HG03196 (cell line): Measurements from ENCODE around the gene ESPNL.
"Not testable (repeated sequence)": the region's sequence is repeated elsewhere in the genome, so short reads cannot be mapped to it uniquely, and the experiment has no call there.

Experiments used
- ATAC-seq: cut with Tn5 transposase; IDR thresholded peaks from one replicate; pipeline ENCODE4 v1.9.1; 2021; ENCODE audit not compliant: unreplicated experiment

The ESPNL gene

DNA sequence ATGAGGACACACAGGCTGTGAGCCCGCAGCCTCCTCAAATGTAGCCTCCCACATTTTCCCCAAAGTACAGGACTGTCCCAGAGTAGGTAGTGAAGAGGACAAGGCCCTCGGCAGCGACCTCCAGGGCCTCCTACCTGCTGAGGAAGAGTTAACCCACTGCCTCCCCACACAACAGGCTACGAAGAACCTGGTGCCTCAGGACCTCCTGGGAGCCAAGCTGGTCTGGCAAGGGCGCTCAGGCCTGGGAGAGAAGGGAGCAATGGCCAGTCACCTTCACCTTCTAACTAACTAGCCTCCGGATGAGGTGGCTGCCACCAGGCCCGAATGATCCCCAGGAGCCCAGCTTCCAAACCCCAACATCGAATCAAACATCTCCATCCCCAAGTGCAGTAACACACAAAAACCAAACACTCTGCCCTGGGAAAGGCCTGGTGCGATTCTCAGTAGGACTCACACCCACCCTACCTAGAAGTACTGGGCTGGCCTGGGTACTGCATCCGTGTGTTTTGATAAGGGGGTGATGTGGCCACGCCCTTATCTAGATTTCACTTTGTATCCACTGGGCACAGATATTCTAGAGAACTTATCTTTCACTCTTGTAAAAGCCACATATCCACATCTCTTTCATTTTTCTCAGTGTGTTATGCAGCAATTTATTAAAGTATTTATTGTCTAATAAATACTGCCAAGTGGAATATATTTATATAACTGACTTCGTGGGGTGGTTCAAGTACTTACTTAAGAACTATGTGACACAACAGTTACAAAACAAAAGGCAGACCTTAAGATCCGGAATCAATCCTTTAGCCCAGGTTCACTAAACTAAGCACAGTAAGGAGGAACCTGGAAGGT lies 68.3 kb downstream of the ESPNL start:
- ATAC-seq: no peak

DNA sequence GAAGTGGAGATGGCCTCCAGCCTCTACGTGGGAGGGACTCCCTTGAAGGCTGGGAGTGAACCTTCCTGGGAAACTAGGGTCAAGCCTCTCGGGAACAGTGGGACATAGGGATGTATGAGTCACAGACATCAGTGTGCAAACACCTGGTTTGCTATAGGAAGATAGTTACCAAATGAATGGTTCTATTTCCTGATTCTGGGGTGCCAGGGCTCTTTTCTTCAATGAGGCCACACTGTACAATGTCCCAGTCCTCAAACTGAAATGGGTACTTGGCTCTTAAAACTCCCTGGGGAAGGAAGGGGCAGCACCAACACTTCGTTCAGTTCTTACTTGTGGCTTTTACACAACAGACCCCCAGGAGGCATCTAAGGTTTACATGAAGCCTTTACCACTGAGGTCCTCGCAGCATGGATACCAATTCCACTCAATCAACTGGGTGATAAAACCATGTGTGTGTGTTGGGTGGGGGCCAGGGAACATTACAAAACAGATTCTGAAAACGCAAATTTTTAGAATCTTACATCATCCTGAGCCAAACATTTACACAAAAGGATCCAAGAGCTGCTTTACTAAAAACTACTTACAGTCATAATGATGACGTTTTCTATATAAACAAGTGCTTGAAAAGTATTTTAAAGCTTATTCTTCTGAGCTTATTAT lies 69.0 kb downstream of the ESPNL start:
- ATAC-seq: no peak

DNA sequence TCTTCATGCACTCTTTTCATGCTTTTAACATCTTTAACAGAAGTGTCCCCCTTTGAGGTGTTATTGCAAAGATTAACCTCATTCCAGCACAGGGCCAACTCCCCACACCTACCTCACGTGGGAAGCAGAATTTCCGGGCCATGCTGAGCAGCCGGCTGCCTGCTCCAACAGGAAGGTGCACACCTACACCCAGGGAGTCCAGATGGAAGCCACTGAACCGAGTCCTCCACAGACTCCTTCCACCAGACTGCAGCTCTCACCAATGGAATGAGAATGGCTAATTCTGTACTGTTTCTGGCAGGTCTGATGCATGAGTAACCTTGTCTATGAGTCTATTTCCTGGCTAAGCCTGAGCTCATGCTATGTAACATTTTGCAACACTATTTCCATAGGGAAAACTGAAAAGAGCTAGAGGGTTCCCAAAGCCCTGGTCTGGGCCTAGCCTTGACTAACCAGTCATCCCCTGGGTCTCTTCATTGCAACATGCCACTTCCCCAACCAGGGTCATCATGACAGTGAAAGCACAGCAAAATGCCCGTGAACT lies 69.6 kb downstream of the ESPNL start:
- ATAC-seq: no peak

DNA sequence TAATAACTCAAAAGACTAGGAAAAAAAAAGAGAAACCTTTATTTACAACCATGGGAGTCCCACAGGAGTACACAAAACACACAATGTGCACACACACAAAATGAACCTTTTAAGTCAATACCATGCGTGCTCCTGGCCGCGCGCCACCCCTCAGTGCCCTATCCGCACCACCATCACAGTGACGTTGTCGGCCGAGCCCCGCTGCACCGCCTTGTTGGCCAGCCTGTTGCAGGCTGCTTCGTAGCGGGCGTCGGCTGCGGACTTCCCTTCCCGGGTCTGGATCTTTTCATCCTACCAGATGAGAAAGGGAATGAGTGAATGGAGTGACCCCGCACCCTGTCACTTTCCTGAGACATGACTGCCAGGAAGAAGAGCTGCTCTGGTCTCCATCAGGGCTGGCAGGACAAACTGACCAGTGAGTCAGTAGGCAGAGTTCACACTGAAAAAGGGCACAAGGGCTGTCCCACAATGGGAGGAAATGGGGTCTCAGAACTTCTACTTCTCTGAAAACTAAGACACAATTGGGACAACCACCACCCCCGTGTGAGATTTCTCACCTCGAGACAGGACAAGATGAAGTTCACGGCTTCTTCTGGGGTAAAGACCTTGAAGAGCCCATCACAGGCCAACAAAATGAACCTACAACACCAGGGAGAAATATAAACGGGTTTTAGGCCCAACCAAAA lies 70.4 kb downstream of the ESPNL start:
- no peak for ATAC-seq

DNA sequence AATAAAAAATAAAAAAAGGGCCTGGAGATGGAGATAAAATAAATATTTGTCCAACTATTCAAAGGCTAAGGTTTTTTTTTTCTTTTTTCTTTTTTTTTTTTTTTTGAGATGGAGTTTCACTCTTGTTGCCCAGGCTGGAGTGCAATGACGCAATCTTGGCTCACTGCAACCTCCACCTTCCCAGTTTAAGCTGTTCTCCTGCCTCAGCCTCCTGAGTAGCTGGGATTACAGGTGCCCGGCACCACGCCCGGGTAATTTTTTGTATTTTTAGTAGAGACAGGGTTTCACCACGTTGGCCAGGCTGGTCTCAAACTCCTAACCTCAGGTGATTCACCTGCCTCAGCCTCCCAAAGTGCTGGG lies 70.9 kb downstream of the ESPNL start:
- ATAC-seq: not testable (repeated sequence)

DNA sequence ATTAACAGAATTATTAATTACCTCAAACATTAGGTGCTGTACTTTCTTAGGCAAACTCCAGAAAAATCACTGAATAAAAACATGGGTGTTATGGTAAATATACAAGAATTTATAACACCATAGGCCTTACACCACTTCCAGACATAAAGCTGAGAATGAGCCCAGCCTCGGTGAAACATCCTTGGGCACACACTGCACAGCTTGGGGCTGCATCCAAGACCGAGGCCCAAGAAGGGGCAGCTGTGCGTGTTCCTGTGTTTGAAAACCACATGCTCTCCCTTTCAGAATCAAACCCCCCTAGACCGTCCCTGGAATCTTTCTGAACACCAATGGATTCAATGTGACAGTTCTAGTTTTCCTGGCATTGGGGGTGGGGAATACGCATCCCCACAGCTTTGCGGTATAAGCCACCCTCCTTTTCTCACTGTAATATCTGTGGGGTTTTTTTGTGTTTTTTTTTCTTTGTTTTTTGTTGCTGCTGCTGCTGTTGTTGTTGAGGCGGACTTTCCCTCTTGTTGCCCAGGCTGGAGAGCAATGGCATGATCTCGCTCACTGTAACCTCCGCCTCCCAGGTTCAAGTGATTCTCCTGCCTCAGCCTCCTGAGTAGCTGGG lies 71.5 kb downstream of the ESPNL start:
- no peak for ATAC-seq

DNA sequence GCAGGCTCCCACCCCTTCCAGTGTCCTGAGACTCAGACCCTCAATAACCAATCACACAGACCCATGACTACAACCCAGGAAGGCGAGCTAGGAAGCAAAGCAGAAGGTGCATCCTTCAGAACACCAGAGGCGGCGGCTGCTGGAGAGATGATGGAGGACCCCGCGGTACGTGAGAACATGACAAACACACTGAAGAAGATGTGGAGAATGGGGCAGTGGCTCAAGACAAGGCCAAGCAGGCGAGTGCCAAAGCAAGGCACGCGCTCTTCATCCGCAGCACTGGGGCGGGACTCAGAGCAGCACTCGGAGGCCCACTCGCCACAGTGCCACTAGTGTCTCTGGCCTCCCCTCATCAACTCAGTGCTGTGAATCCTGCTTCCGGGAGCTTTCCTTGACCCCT lies 72.3 kb downstream of the ESPNL start:
- ATAC-seq: no peak

DNA sequence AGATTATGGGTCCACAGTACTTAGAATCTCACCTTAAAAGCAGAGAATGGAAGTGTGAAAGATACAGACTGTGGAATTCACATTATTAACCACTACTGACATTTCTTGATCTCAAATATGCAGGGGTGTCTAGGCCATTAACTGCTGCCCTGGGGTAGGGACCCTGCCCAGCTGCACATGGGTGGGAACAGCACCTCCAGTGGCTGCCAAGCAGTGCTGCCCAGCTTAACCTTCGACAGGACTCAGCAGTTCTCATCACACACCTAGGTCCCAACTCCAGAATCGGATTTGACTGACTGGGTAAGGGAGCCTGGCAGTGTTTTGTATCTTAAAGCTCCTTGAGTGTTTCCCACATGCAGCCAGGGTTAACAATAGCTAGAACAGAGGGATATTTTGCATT lies 73.6 kb downstream of the ESPNL start:
- ATAC-seq: no peak

- ATAC-seq: no peak
These were observed 74.2 kb downstream of the ESPNL start for GRCh38 chr2:238174291-238174690.

DNA sequence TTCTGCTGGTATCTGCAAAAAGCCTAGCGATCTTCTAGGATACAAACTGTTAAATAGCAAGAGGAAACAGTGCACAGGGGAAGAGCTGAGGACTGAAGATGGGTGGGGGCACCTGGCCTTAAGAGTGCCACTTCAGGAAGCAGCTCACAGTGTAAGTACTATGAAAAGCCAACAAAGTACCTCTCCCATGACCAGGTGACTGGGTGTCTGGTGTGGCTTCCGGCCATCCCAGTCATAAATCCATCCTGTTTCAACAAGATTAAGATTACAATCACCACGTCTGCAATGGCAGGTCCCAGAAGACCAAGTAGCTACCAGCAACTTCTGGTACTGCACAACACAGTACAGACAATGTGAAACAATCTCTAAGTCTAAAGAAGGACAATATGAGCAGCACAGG lies 74.6 kb downstream of the ESPNL start:
- ATAC-seq: no peak

DNA sequence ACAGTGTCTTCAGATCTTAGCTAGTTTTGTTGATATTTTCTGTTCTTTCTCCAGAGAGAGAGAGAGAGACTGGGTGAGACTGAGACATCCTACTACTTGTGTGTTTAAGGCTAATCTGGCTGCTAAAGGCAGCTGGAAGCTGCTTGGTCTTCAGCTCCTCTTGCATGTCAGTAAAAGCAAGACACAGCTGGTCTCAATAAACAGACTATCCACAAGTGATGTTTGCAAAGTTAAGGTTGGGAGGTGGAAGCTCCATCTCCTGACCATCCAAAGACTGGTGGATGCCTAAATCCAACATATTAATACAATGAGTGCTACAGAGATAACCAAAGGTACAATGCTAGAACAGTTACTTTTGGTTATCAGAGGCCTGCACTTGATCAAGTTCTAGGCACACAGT lies 76.5 kb downstream of the ESPNL start:
- no peak for ATAC-seq

GRCh38 chr2:238180554-238180953 lies 80.4 kb downstream of the ESPNL start:
- ATAC-seq: no peak

DNA sequence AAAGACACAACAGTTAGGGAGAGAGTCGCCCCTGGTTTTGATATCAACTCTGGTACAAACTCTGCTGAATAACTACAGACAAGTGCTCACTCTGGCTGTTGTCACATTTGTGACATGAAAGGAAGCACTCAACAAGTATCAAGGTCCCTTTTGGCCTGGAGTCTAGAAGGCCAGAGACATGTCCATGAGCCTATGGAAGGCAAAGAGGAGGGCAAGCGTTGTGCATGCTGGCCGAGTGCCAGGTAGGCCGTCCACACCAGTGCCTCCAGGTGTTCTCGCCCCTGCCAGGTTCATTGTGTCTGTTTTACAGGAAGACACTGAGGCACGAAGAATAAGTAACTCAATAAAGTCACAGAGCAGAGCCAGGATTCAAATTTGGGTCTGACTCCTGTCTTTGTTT lies 82.2 kb downstream of the ESPNL start:
- ATAC-seq: no peak
